PC-9 (cell line): ENCODE results near the gene NMB.

Experiments used
- CTCF ChIP-seq: fragments of 200-600 bp; sonication (generic); conservative IDR thresholded peaks from 2 replicates; pipeline ENCODE4 v1.6.1; 2017; ENCODE audit warnings: mixed run types, antibody characterized with exemption, mild to moderate bottlenecking, moderate library complexity
- EZH2 ChIP-seq: fragments of 200-600 bp; sonication (generic); IDR thresholded peaks from 2 replicates; pipeline ENCODE4 v1.8.0; 2017; ENCODE audit warnings: antibody characterized with exemption, low read depth

GRCh38 chr15:84685304-84685703, 27.3 kb upstream of the NMB start:
- TF ChIP-seq CTCF = no peak
- no peak for TF ChIP-seq EZH2
